Measurements from ENCODE around the gene MKLN1. TPM values are rescaled to one million over a fixed set of nuclear protein-coding genes. Genes with fewer than 3 reads are reported as not detected.

MKLN1 gene
- polyA plus RNA-seq, 1 of the 3 experiments (the other 2 are of a cell fraction), result 11.0 TPM

GRCh38 chr7:131359136-131359776 lies 31.6 kb downstream of the MKLN1 start:
- no peak for DNase-seq
- Histone ChIP-seq H2AFZ (ENCODE audit: low read depth) (no peak overlapping the region), H3K9me2 (no peaks in the 10 kb centered on the region), H3K4me2 (no peak overlapping the region; the same call in 1 of the 2 replicates), H3K9me3 (no peaks in the 10 kb centered on the region; the same call in 1 of the 2 replicates), H4K20me1 (ENCODE audit: insufficient read depth) (peaks cover 94% of the 10 kb centered on the region), H3K79me2 (ENCODE audit: insufficient read depth) (peaks cover 100% of the 10 kb centered on the region), H3F3A (replicated peaks; ENCODE audit: insufficient read depth) (peaks cover 20% of the 10 kb centered on the region), H3K27me3 (ENCODE audit: insufficient read depth) (no peaks in the 10 kb centered on the region), H3K36me3 (replicated peaks in 1 of 2; ENCODE audit: control insufficient read depth in 1 of 2, insufficient read depth in 2 of 2, low read length in 1 of 2) (peaks cover 6 to 21% of the 10 kb centered on the region in 2 experiments), H3K27ac (ENCODE audit: low read depth in 2 of 2, low read length in 1 of 2) (no peak overlapping the region), H3K4me1 (ENCODE audit: control insufficient read depth in 1 of 2, insufficient read depth in 2 of 2, low read depth in 1 of 2, low read length in 1 of 2) (peaks cover 1 to 3% of the 10 kb centered on the region in 2 experiments; a peak in 2 of 4 replicates), H3K4me3 (ENCODE audit: low read depth in 2 of 2, low read length in 1 of 2) (no peak overlapping the region), H3K9ac (no peak overlapping the region)
- CTCF ChIA-PET, result interaction anchor here (0.6 to 1.2 kb wide), 5 partner anchors 14 to 462 kb away, joined by 3 read pairs; no protein-coding TSS in a partner anchor
- POLR2A ChIA-PET, result no interaction called here
- TF ChIP-seq POLR2AphosphoS5 (IDR thresholded peaks at IDR 0.05; ENCODE audit: low read depth, low read length), result no peak
- TF ChIP-seq MXI1 (IDR thresholded peaks at IDR 0.05; ENCODE audit: low read depth, low read length), result no peak
- no peak for TF ChIP-seq CHD2 (IDR thresholded peaks at IDR 0.05; ENCODE audit: low read length, partially characterized antibody)
- no peak for TF ChIP-seq RCOR1 (IDR thresholded peaks at IDR 0.05; ENCODE audit: low read length)
- TF ChIP-seq MAX (IDR thresholded peaks at IDR 0.05; ENCODE audit: low read depth), result no peak
- TF ChIP-seq MEF2A (IDR thresholded peaks at IDR 0.05; ENCODE audit: borderline replicate concordance, low read depth), result no peak
- TF ChIP-seq NFIC (IDR thresholded peaks at IDR 0.05; ENCODE audit: borderline replicate concordance), result no peak
- no peak for TF ChIP-seq USF1 (IDR thresholded peaks at IDR 0.05; ENCODE audit: borderline replicate concordance, low read depth)
- no peak for TF ChIP-seq EZH2phosphoT487 (IDR thresholded peaks at IDR 0.05; ENCODE audit: borderline replicate concordance, low read depth)
- TF ChIP-seq RFX5 (IDR thresholded peaks at IDR 0.05; ENCODE audit: low read length), result no peak
- no peak for TF ChIP-seq ELF1 (IDR thresholded peaks at IDR 0.05)
- no peak for TF ChIP-seq FOXM1 (IDR thresholded peaks at IDR 0.05; ENCODE audit: low read depth)
- TF ChIP-seq TAF1 (IDR thresholded peaks at IDR 0.05; ENCODE audit: borderline replicate concordance, low read depth, low read length), result no peak
- TF ChIP-seq JUND (IDR thresholded peaks at IDR 0.05), result no peak
- no peak for TF ChIP-seq TCF12 (IDR thresholded peaks at IDR 0.05)
- WGBS (ENCODE audit: low lambda C conversion rate), result 97% methylated on average over 3 of the region's 3 CpGs

- ChIA-PET POLR2A (no interaction called here), CTCF (interaction anchor here (1.6 kb wide), 1 partner anchor 8 kb away, joined by 6 read pairs; no protein-coding TSS in a partner anchor)
- no peaks in the 10 kb centered on the region for H3K9me2 ChIP-seq
- H3K4me3 ChIP-seq (ENCODE audit: low read depth in 2 of 2, low read length in 1 of 2), result no peak overlapping the region
- no peak overlapping the region for H2AFZ ChIP-seq (ENCODE audit: low read depth)
- no peak overlapping the region for H3K4me2 ChIP-seq
- WGBS (ENCODE audit: low lambda C conversion rate), result 83% methylated on average over 2 of the region's 2 CpGs
- H3K36me3 ChIP-seq (replicated peaks in 1 of 2; ENCODE audit: control insufficient read depth in 1 of 2, insufficient read depth in 2 of 2, low read length in 1 of 2), result peaks cover 6 to 22% of the 10 kb centered on the region in 2 experiments
- H3K79me2 ChIP-seq (ENCODE audit: insufficient read depth), result peaks cover 100% of the 10 kb centered on the region
- H3K27me3 ChIP-seq (ENCODE audit: insufficient read depth), result no peaks in the 10 kb centered on the region
- peaks cover 93% of the 10 kb centered on the region for H4K20me1 ChIP-seq (ENCODE audit: insufficient read depth)
- H3F3A ChIP-seq (replicated peaks; ENCODE audit: insufficient read depth), result peaks cover 13% of the 10 kb centered on the region
- H3K9me3 ChIP-seq, result no peaks in the 10 kb centered on the region; the same call in 1 of the 2 replicates
- H3K9ac ChIP-seq, result no peak overlapping the region
- H3K27ac ChIP-seq (ENCODE audit: low read depth in 2 of 2, low read length in 1 of 2), result no peak overlapping the region
- no peak for DNase-seq
- H3K4me1 ChIP-seq (ENCODE audit: control insufficient read depth in 1 of 2, insufficient read depth in 2 of 2, low read depth in 1 of 2, low read length in 1 of 2), result peaks cover 3 to 4% of the 10 kb centered on the region in 2 experiments; a peak in 2 of 4 replicates
- TF ChIP-seq ZBTB33 (IDR thresholded peaks at IDR 0.05; ENCODE audit: borderline replicate concordance, low read depth), result no peak
- TF ChIP-seq MAX (IDR thresholded peaks at IDR 0.05; ENCODE audit: low read depth), result no peak
- TF ChIP-seq TEAD4 (IDR thresholded peaks at IDR 0.05; ENCODE audit: borderline replicate concordance, insufficient read depth), result no peak
- TF ChIP-seq GATA2 (CRISPR knock-in tag; IDR thresholded peaks at IDR 0.05), result no peak
- TF ChIP-seq RFX5 (IDR thresholded peaks at IDR 0.05; ENCODE audit: low read length), result no peak
- TF ChIP-seq EP300 (IDR thresholded peaks at IDR 0.05; ENCODE audit: borderline replicate concordance in 1 of 2, low read depth in 1 of 2, low read length in 1 of 2), result no peak
- no peak for TF ChIP-seq SMC3 (IDR thresholded peaks at IDR 0.05; ENCODE audit: low read depth, low read length)
- TF ChIP-seq NRF1 (IDR thresholded peaks at IDR 0.05; ENCODE audit: low read depth, low read length), result no peak
- TF ChIP-seq MEF2A (IDR thresholded peaks at IDR 0.05; ENCODE audit: borderline replicate concordance, low read depth), result no peak
- no peak for TF ChIP-seq MXI1 (IDR thresholded peaks at IDR 0.05; ENCODE audit: low read depth, low read length)
- TF ChIP-seq GABPA (IDR thresholded peaks at IDR 0.05; ENCODE audit: low read depth), result no peak
- no peak for TF ChIP-seq ELF1 (IDR thresholded peaks at IDR 0.05)
- no peak for TF ChIP-seq CHD2 (IDR thresholded peaks at IDR 0.05; ENCODE audit: low read length, partially characterized antibody)
- no peak for TF ChIP-seq JUND (IDR thresholded peaks at IDR 0.05)
- no peak for TF ChIP-seq PBX3 (IDR thresholded peaks at IDR 0.05)
- no peak for TF ChIP-seq RCOR1 (IDR thresholded peaks at IDR 0.05; ENCODE audit: low read length)
- no peak for TF ChIP-seq FOXJ3 (CRISPR knock-in tag; IDR thresholded peaks at IDR 0.05)
- no peak for TF ChIP-seq TAF1 (IDR thresholded peaks at IDR 0.05; ENCODE audit: borderline replicate concordance, low read depth, low read length)
These were observed 36.0 kb downstream of the MKLN1 start for GRCh38 chr7:131363719-131364118.

Data from SK-N-SH (cell line).